ENCODE results near the gene PAK3. TPM values are rescaled to one million over a fixed set of nuclear protein-coding genes. Genes with fewer than 3 reads are reported as not detected.

The PAK3 gene
- total and polyA plus RNA-seq, 2 of the 8 experiments (the other 6 are each of a cell fraction or from before 2014, with no cell fraction given), result 0.80 to 7.2 TPM

- H3K18ac ChIP-seq (ENCODE audit: extremely low read depth, low read length), result no peak overlapping the region
- H3K36me3 ChIP-seq (ENCODE audit: control insufficient read depth in 2 of 4, insufficient read depth in 4 of 4, low read length in 3 of 4), result no peaks in the 10 kb centered on the region
- H4K8ac ChIP-seq (ENCODE audit: extremely low read depth, insufficient read depth, low read length), result no peak overlapping the region
- no peak for FAIRE-seq
- H3K4ac ChIP-seq (replicated peaks; ENCODE audit: insufficient read length, low read depth, low read length), result no peak overlapping the region
- no peak overlapping the region for H2BK20ac ChIP-seq (ENCODE audit: low read length)
- no peak overlapping the region for H2BK15ac ChIP-seq (ENCODE audit: low read length)
- no peak overlapping the region for H3K9ac ChIP-seq (replicated peaks in 1 of 4; ENCODE audit: extremely low read depth in 1 of 4, low read depth in 3 of 4, low read length in 3 of 4)
- H3K27me3 ChIP-seq (replicated peaks in 1 of 4; ENCODE audit: control insufficient read depth in 3 of 4, extremely low read depth in 1 of 4, insufficient read depth in 3 of 4, low read length in 3 of 4), result no peaks in the 10 kb centered on the region
- no peaks in the 10 kb centered on the region for H3K79me1 ChIP-seq (ENCODE audit: low read depth, low read length)
- WGBS, 2 experiments (ENCODE audit: extremely low coverage in 1 of 2, insufficient coverage in 1 of 2, insufficient read length in 1 of 2, insufficient replicate concordance in 2 of 2, low coverage in 1 of 2, low lambda C conversion rate in 2 of 2, missing lambda C conversion rate in 1 of 2), result 80% methylated on average over 2 of the region's 2 CpGs; no CpG with 5 or more reads in 1 of the 2 experiments
- H2BK5ac ChIP-seq (ENCODE audit: low read depth, low read length), result no peak overlapping the region
- no peak overlapping the region for H4K5ac ChIP-seq (ENCODE audit: insufficient read length, low read depth, low read length)
- ChIA-PET POLR2A (ENCODE audit: partially characterized antibody) (no interaction called here), CTCF (ENCODE audit: partially characterized antibody) (interaction anchor here (0.8 to 4.4 kb wide), 12 partner anchors 13 to 278 kb away, joined by 3 to 18 read pairs (median 4); no protein-coding TSS in a partner anchor)
- no peaks in the 10 kb centered on the region for H3K9me3 ChIP-seq (ENCODE audit: insufficient read depth in 2 of 2, low read depth in 1 of 2, low read length in 1 of 2)
- H2BK120ac ChIP-seq (replicated peaks; ENCODE audit: low read depth, low read length), result no peak overlapping the region
- no peak overlapping the region for H2BK12ac ChIP-seq (ENCODE audit: low read depth, low read length)
- H3K23me2 ChIP-seq (ENCODE audit: low read depth, low read length), result no peaks in the 10 kb centered on the region
- H3K56ac ChIP-seq (replicated peaks; ENCODE audit: insufficient read length, low read depth, low read length), result no peak overlapping the region
- H3K4me1 ChIP-seq (replicated peaks in 1 of 4; ENCODE audit: control insufficient read depth in 3 of 4, insufficient read depth in 4 of 4, low read length in 3 of 4), result no peaks in the 10 kb centered on the region
- H4K20me1 ChIP-seq (replicated peaks in 1 of 2; ENCODE audit: control insufficient read depth in 1 of 2, insufficient read depth in 2 of 2, low read length in 2 of 2), result no peaks in the 10 kb centered on the region
- H3K23ac ChIP-seq (ENCODE audit: insufficient read length), result no peak overlapping the region
- no peak overlapping the region for H4K91ac ChIP-seq (replicated peaks; ENCODE audit: insufficient read length, low read length)
- no peak overlapping the region for H2AK5ac ChIP-seq (ENCODE audit: low read depth, low read length)
- no peaks in the 10 kb centered on the region for H3K79me2 ChIP-seq (ENCODE audit: control insufficient read depth in 1 of 2, insufficient read depth in 2 of 2, low read length in 2 of 2)
- no peak overlapping the region for H3K4me2 ChIP-seq (ENCODE audit: insufficient read depth in 1 of 2, low read depth in 2 of 2, low read length in 2 of 2)
- DNase-seq (ENCODE audit: low read depth in 1 of 2, low spot score in 2 of 2), result no peak
- no peak overlapping the region for H3K27ac ChIP-seq (ENCODE audit: low read depth, low read length)
- no peak overlapping the region for H3K14ac ChIP-seq (ENCODE audit: insufficient read length)
- no peak overlapping the region for H3K4me3 ChIP-seq (ENCODE audit: extremely low read depth in 1 of 4, insufficient read depth in 2 of 4, low read depth in 3 of 4, low read length in 4 of 4)
- no peak overlapping the region for H2AFZ ChIP-seq (ENCODE audit: low read length)
- TF ChIP-seq JUND (IDR thresholded peaks at IDR 0.05; ENCODE audit: low read length) (no peak), MAFK (IDR thresholded peaks at IDR 0.05; ENCODE audit: low read depth, low read length) (no peak), SP4 (IDR thresholded peaks at IDR 0.05; ENCODE audit: low read length) (no peak), ATF2 (IDR thresholded peaks at IDR 0.05; ENCODE audit: low read length) (no peak), SP2 (IDR thresholded peaks at IDR 0.05; ENCODE audit: low read length) (no peak), GTF2F1 (IDR thresholded peaks at IDR 0.05; ENCODE audit: borderline replicate concordance, low read depth, low read length) (no peak), RFX5 (IDR thresholded peaks at IDR 0.05; ENCODE audit: borderline replicate concordance, low read depth, low read length) (no peak), TAF1 (IDR thresholded peaks at IDR 0.05; ENCODE audit: low read depth, low read length) (no peak), BRCA1 (IDR thresholded peaks at IDR 0.05; ENCODE audit: low read depth, low read length) (no peak), FOSL1 (IDR thresholded peaks at IDR 0.05; ENCODE audit: insufficient read depth, low read depth, low read length) (no peak), BCL11A (IDR thresholded peaks at IDR 0.05; ENCODE audit: low read depth in 2 of 2, low read length in 2 of 2) (no peak), EP300 (IDR thresholded peaks at IDR 0.05; ENCODE audit: borderline replicate concordance in 1 of 2, low read depth in 2 of 2, low read length in 2 of 2) (no peak), NRF1 (IDR thresholded peaks at IDR 0.05; ENCODE audit: low read depth, low read length) (no peak)
These were observed 73.2 kb downstream of the PAK3 start for GRCh38 chrX:111169141-111169540.
